B cell (primary cell): ENCODE data around the gene G6PD. TPM values are rescaled to one million over a fixed set of nuclear protein-coding genes. Genes with fewer than 3 reads are reported as not detected.

Source experiments
- ATAC-seq: fragments of 200-7000 bp; cut with Tn5 transposase; one replicate; pipeline ENCODE4 v1.10.0; 2021; ENCODE audit warnings: low read depth, mild to moderate bottlenecking, moderate number of reproducible peaks, moderate library complexity
- CTCF ChIA-PET: fragments of 350-600 bp; sonication (Branson Sonifier 250); formaldehyde crosslinking; loops from one replicate; lab custom pipeline; 2021; ENCODE audit warnings: antibody characterized with exemption, inconsistent platforms; lab: Charles Lee
- POLR2A ChIA-PET: fragments of 350-600 bp; sonication (Branson Sonifier 250); formaldehyde crosslinking; loops from one replicate; lab custom pipeline; 2021; ENCODE audit warnings: antibody characterized with exemption; lab: Charles Lee
- DNase-seq: peaks from one replicate; pipeline ENCODE4 v3.0.0; 2013
- H2AFZ ChIP-seq: 2 replicates; pipeline ENCODE4 v1.6.1; 2012; ENCODE audit warnings: mild to moderate bottlenecking, low read depth, low read length; ENCODE audit not compliant: insufficient read depth, poor library complexity, severe bottlenecking
- H3K27ac ChIP-seq, 2 donors: 1 replicate in 1 of 2; 2 replicates in 1 of 2; pipeline ENCODE4 v1.5.1; 2012 to 2013; ENCODE audit warnings: low read length in 2 of 2, mild to moderate bottlenecking in 2 of 2, moderate library complexity in 1 of 2
- H3K27me3 ChIP-seq, 4 experiments: fragments of 200-600 bp in 1 of 4; sonication (generic) in 1 of 4; replicated peaks in 1 of 4; 1 replicate in 2 of 4; 2 replicates in 2 of 4; pipeline versions ENCODE4 v1.6.1 to v1.7.0; 2013 to 2016; ENCODE audit warnings: low read length in 3 of 4, mild to moderate bottlenecking in 2 of 4, mixed read lengths in 1 of 4, moderate library complexity in 1 of 4; ENCODE audit not compliant: insufficient read depth in 4 of 4, control insufficient read depth in 3 of 4; ENCODE audit errors: control extremely low read depth in 1 of 4
- H3K36me3 ChIP-seq, 2 experiments: replicated peaks in 1 of 2; 1 replicate in 1 of 2; 2 replicates in 1 of 2; pipeline versions ENCODE4 v1.6.1 to v1.7.1; 2013; ENCODE audit warnings: low read length in 1 of 2; ENCODE audit not compliant: insufficient read depth in 2 of 2, control insufficient read depth in 1 of 2; ENCODE audit errors: control extremely low read depth in 1 of 2, extremely low read depth in 1 of 2
- H3K4me1 ChIP-seq, 2 donors: fragments of 200-600 bp in 1 of 2; sonication (generic) in 1 of 2; 1 replicate in 1 of 2; 2 replicates in 1 of 2; pipeline versions ENCODE4 v1.5.1 to v1.6.1; 2013 to 2017; ENCODE audit warnings: low read length in 2 of 2; ENCODE audit not compliant: control insufficient read depth in 2 of 2, insufficient read depth in 2 of 2
- H3K4me2 ChIP-seq: replicated peaks from 2 replicates; pipeline ENCODE3; 2012; ENCODE audit warnings: mild to moderate bottlenecking, low read depth, low read length; ENCODE audit not compliant: poor library complexity, severe bottlenecking
- H3K4me3 ChIP-seq, 5 experiments: fragments of 200-600 bp in 1 of 5; sonication (generic) in 1 of 5; 1 replicate in 3 of 5; 2 replicates in 2 of 5; pipeline versions ENCODE4 v1.5.1 to v1.7.0; 2011 to 2016; ENCODE audit warnings: low read length in 4 of 5, mild to moderate bottlenecking in 4 of 5, low read depth in 2 of 5, control low read depth in 1 of 5, moderate library complexity in 1 of 5; ENCODE audit not compliant: insufficient read depth in 1 of 5; ENCODE audit errors: control extremely low read depth in 1 of 5, extremely low read depth in 1 of 5
- H3K79me2 ChIP-seq: fragments of 200-600 bp; sonication (generic); one replicate; pipeline ENCODE4 v1.6.0; 2016; ENCODE audit warnings: low read length; ENCODE audit not compliant: control insufficient read depth, insufficient read depth
- H3K9ac ChIP-seq: fragments of 200-600 bp; sonication (generic); 2 replicates; pipeline ENCODE4 v1.6.1; 2017; ENCODE audit warnings: mild to moderate bottlenecking, low read length, moderate library complexity
- H3K9me3 ChIP-seq, 3 donors: one replicate each; pipeline versions ENCODE4 v1.6.1 to v1.7.1; 2013; ENCODE audit warnings: low read length in 2 of 3; ENCODE audit not compliant: control insufficient read depth in 2 of 3, insufficient read depth in 1 of 3; ENCODE audit errors: control extremely low read depth in 1 of 3
- H4K20me1 ChIP-seq: 2 replicates; pipeline ENCODE4 v1.6.0; 2012; ENCODE audit warnings: mild to moderate bottlenecking, low read length; ENCODE audit not compliant: insufficient read depth, control insufficient read depth, poor library complexity, severe bottlenecking
- H3K27ac Mint-ChIP-seq: one replicate; pipeline ENCODE4 v1.8.0; 2021; ENCODE audit warnings: mixed read lengths
- H3K27me3 Mint-ChIP-seq: one replicate; pipeline ENCODE4 v1.8.0; 2021; ENCODE audit warnings: mixed read lengths
- H3K4me1 Mint-ChIP-seq: one replicate; pipeline ENCODE4 v1.8.0; 2021; ENCODE audit warnings: mixed read lengths
- H3K4me3 Mint-ChIP-seq: one replicate; pipeline ENCODE4 v1.8.0; 2021; ENCODE audit warnings: mixed read lengths
- H3K9me3 Mint-ChIP-seq: one replicate; pipeline ENCODE4 v1.8.0; 2022; ENCODE audit warnings: mixed read lengths; ENCODE audit not compliant: insufficient read depth
- EZH2 ChIP-seq: IDR thresholded peaks from 2 replicates; pipeline ENCODE4 v1.6.1; 2012; ENCODE audit warnings: borderline replicate concordance, low read depth, mild to moderate bottlenecking, moderate library complexity, low read length; ENCODE audit not compliant: insufficient read depth, poor library complexity, severe bottlenecking
- WGBS: methylation state at CpG from one replicate; pipeline ENCODE4 v1.1.5; 2013; ENCODE audit warnings: missing lambda C conversion rate; ENCODE audit not compliant: insufficient coverage; 5-methylcytosine and 5-hydroxymethylcytosine counted together
- intact Hi-C: fragments of 100-400 bp; cut with micrococcal nuclease; formaldehyde crosslinking; loops from one replicate; pipeline ENCODE4 v1.10.0; 2022
- polyA plus RNA-seq: library from polyadenylated mRNA; depleted of rRNA; stranded (reverse); fragments of >200 nt; gene quantifications from 2 replicates; pipeline ENCODE4 v1.2.3, GENCODE V29; 2012
- total RNA-seq, 2 donors: library from RNA; stranded (reverse); fragments of 120-200 nt in 1 of 2; gene quantifications; 1 replicate in 1 of 2; 2 replicates in 1 of 2; pipeline versions ENCODE4 v1.2.3 to v1.2.4, GENCODE V29; 2013 to 2022
- TF ChIP-seq, protein P1 (sequence below): fragments of 200-600 bp; IDR thresholded peaks from one replicate; pipeline ENCODE4 v1.8.0; 2022; ENCODE audit warnings: antibody characterized with exemption, mild to moderate bottlenecking

Gene G6PD
- total and polyA plus RNA-seq, 2 donors (not counting 1 experiment from before 2014, with no cell fraction given), result 61.2 to 64.4 TPM

DNA sequence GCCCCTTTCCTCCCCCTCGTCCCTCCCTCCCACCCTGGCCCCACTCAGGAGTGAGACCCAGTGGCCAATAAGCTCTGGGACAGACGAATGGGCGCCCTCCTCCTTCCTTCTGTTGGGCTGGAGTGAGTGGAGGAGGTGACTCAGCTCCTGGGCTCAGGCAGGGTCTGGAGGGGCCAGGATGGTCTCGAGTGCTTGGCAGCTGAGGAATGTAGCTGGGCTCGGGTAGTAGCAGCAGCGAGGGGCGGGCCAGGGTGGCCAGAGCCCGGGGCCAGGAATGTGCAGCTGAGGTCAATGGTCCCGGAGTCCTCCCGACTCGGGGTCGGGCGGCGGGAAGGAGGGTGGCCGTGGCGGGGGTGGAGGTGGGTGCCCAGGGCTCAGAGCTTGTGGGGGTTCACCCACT, 15.0 kb downstream of the G6PD start:
- no peaks in the 10 kb centered on the region for H3K9me3 Mint-ChIP-seq
- H3K27ac Mint-ChIP-seq, result no peak overlapping the region
- intact Hi-C loops, result no loop called here
- POLR2A ChIA-PET, result interaction anchor here (0.5 to 3.0 kb wide), 4 partner anchors 133 to 223 kb away, joined by 3 to 11 read pairs (median 4); partner anchors contain the start of gene RPL10
- Histone ChIP-seq H3K9ac (no peak overlapping the region), H3K79me2 (peaks cover 6% of the 10 kb centered on the region), H3K4me3 (no peak overlapping the region), H2AFZ (no peak overlapping the region), H3K27ac (no peak overlapping the region), H4K20me1 (no peaks in the 10 kb centered on the region), H3K4me1 (peaks cover 12 to 20% of the 10 kb centered on the region in 2 donors), H3K4me2 (no peak overlapping the region), H3K9me3 (no peaks in the 10 kb centered on the region), H3K36me3 (peaks cover 0 to 18% of the 10 kb centered on the region in 2 experiments), H3K27me3 (no peaks in the 10 kb centered on the region)
- no peak for ATAC-seq
- H3K4me1 Mint-ChIP-seq, result peaks cover 14% of the 10 kb centered on the region
- 100% methylated on average over 1 of the region's 16 CpGs for WGBS
- no peak for TF ChIP-seq EZH2
- TF ChIP-seq, protein P1, sequence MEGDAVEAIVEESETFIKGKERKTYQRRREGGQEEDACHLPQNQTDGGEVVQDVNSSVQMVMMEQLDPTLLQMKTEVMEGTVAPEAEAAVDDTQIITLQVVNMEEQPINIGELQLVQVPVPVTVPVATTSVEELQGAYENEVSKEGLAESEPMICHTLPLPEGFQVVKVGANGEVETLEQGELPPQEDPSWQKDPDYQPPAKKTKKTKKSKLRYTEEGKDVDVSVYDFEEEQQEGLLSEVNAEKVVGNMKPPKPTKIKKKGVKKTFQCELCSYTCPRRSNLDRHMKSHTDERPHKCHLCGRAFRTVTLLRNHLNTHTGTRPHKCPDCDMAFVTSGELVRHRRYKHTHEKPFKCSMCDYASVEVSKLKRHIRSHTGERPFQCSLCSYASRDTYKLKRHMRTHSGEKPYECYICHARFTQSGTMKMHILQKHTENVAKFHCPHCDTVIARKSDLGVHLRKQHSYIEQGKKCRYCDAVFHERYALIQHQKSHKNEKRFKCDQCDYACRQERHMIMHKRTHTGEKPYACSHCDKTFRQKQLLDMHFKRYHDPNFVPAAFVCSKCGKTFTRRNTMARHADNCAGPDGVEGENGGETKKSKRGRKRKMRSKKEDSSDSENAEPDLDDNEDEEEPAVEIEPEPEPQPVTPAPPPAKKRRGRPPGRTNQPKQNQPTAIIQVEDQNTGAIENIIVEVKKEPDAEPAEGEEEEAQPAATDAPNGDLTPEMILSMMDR, result no peak
- no peak overlapping the region for H3K4me3 Mint-ChIP-seq
- CTCF ChIA-PET, result interaction anchor here (1.4 to 5.7 kb wide), 3 partner anchors 133 to 158 kb away, joined by 3 to 45 read pairs (median 17); partner anchors contain the start of genes FLNA and RPL10
- H3K27me3 Mint-ChIP-seq, result no peaks in the 10 kb centered on the region
- DNase-seq, result no peak

DNA sequence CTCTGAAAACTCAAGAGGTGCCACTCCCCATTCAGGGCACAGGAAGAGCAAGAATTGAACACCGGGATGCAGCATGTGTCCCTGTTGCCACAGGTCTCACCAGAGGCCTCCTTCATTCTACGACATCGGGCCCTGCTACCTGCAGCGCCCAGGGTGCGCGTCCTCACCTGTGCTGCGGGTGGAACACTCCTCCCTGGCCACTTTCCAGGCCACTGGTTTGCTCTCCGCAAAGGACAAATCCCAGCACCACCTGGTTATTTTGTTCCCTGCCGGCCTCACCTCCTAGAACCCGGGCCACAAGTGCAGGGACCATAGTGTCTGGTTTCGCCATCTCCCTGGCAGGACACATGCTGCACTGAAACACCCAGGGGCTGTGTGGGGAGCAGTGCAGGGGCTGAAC, 16.4 kb downstream of the G6PD start:
- Histone ChIP-seq H3K4me1 (peaks cover 12 to 22% of the 10 kb centered on the region in 2 donors), H2AFZ (no peak overlapping the region), H3K36me3 (peaks cover 0 to 11% of the 10 kb centered on the region in 2 experiments), H3K9ac (no peak overlapping the region), H3K9me3 (no peaks in the 10 kb centered on the region), H4K20me1 (no peaks in the 10 kb centered on the region), H3K27me3 (no peaks in the 10 kb centered on the region), H3K4me2 (no peak overlapping the region), H3K4me3 (no peak overlapping the region), H3K79me2 (peaks cover 5% of the 10 kb centered on the region), H3K27ac (no peak overlapping the region)
- intact Hi-C loops, result no loop called here
- Mint-ChIP-seq H3K9me3 (no peaks in the 10 kb centered on the region), H3K4me3 (no peak overlapping the region), H3K27me3 (no peaks in the 10 kb centered on the region), H3K4me1 (peaks cover 16% of the 10 kb centered on the region), H3K27ac (no peak overlapping the region)
- TF ChIP-seq EZH2, result no peak
- TF ChIP-seq, protein P1, result no peak
- no peak for DNase-seq
- no peak for ATAC-seq
- POLR2A ChIA-PET, result no interaction called here
- CTCF ChIA-PET, result no interaction called here
- WGBS, result 94% methylated on average over 10 of the region's 11 CpGs
